A549 (cell line): ENCODE data around the gene FRRS1L. TPM values are rescaled to one million over a fixed set of nuclear protein-coding genes. Genes with fewer than 3 reads are reported as not detected.

ENCODE experiments used
- ATAC-seq, 2 experiments: fragments of 200-7000 bp in 1 of 2; fragments of >200 bp in 1 of 2; cut with Nextera tagmentation in 1 of 2; cut with Tn5 transposase in 1 of 2; 3 replicates each; pipeline versions ENCODE4 v1.8.0 to v1.9.1; 2018 to 2020; ENCODE audit warnings: mild to moderate bottlenecking in 1 of 2, moderate library complexity in 1 of 2
- CTCF ChIA-PET: fragments of 300-600 bp; sonication (Branson Sonifier 250); formaldehyde crosslinking; extraction: SDS; loops from one replicate; lab custom pipeline; 2021; ENCODE audit warnings: antibody characterized with exemption, inconsistent platforms; lab: Yijun Ruan, JAX
- POLR2A ChIA-PET: fragments of 350-600 bp; formaldehyde crosslinking; extraction: SDS; loops from one replicate; lab custom pipeline; 2021; ENCODE audit warnings: antibody characterized with exemption, inconsistent platforms; lab: Yijun Ruan, JAX
- DNase-seq, 2 experiments: peaks; one replicate each; pipeline versions ENCODE4 v3.0.0 to v3.0.0-alpha.2; 2011 to 2016; ENCODE audit warnings: low read depth in 1 of 2, low spot score in 1 of 2
- FAIRE-seq: peaks from 2 replicates; lab custom pipeline; 2011; peaks lifted over from hg19 to GRCh38; lab: Jason Lieb, UNC
- H3K27ac ChIP-seq, 2 experiments: fragments of >200 bp; sonication (Bioruptor Twin); formaldehyde crosslinking; 3 replicates each; pipeline ENCODE4 v1.5.1; 2016 to 2017
- H3K4me1 ChIP-seq: fragments of >200 bp; sonication (Bioruptor Twin); formaldehyde crosslinking; 3 replicates; pipeline ENCODE4 v1.6.1; 2016
- H3K4me2 ChIP-seq: fragments of >200 bp; sonication (Bioruptor Twin); formaldehyde crosslinking; 3 replicates; pipeline ENCODE4 v1.6.1; 2016
- H3K4me3 ChIP-seq: fragments of >200 bp; sonication (Bioruptor Twin); formaldehyde crosslinking; 3 replicates; pipeline ENCODE4 v1.5.1; 2016
- H3K9me3 ChIP-seq: fragments of >200 bp; sonication (Bioruptor Twin); formaldehyde crosslinking; 3 replicates; pipeline ENCODE4 v1.6.1; 2016
- BCL3 ChIP-seq: fragments of >200 bp; sonication (Bioruptor Twin); formaldehyde crosslinking; IDR thresholded peaks from 3 replicates; pipeline ENCODE4 v1.6.1; 2016
- BHLHE40 ChIP-seq: IDR thresholded peaks from 2 replicates; pipeline ENCODE4 v1.6.1; 2012; ENCODE audit warnings: low read depth, low read length, inconsistent platforms
- CTCF ChIP-seq: fragments of >200 bp; sonication (Bioruptor Twin); formaldehyde crosslinking; IDR thresholded peaks from 3 replicates; pipeline ENCODE4 v1.5.1; 2016
- EHF ChIP-seq: fragments of 250-450 bp; sonication (Bioruptor Pico); IDR thresholded peaks from 2 replicates; pipeline ENCODE4 v1.5.0; 2020; ENCODE audit warnings: mild to moderate bottlenecking
- EP300 ChIP-seq, 2 experiments: fragments of >200 bp; sonication (Bioruptor Twin); formaldehyde crosslinking; IDR thresholded peaks; 2 replicates in 1 of 2; 3 replicates in 1 of 2; pipeline ENCODE4 v1.6.1; 2016 to 2017
- HEYL ChIP-seq: fragments of 250-450 bp; sonication (Bioruptor Pico); IDR thresholded peaks from 2 replicates; pipeline ENCODE4 v1.8.0; 2021; ENCODE audit warnings: mild to moderate bottlenecking, moderate library complexity
- HOXB13 ChIP-seq: fragments of 250-450 bp; sonication (Bioruptor Pico); IDR thresholded peaks from 2 replicates; pipeline ENCODE4 v1.5.0; 2020; ENCODE audit warnings: low read depth, mild to moderate bottlenecking, moderate library complexity
- JUNB ChIP-seq: fragments of >200 bp; sonication (Bioruptor Twin); formaldehyde crosslinking; IDR thresholded peaks from 2 replicates; pipeline ENCODE4 v1.6.1; 2016
- POLR2A ChIP-seq: IDR thresholded peaks from 2 replicates; pipeline ENCODE4 v1.6.1; 2012; ENCODE audit warnings: mild to moderate bottlenecking, low read length
- RAD21 ChIP-seq, 2 experiments: fragments of >200 bp in 1 of 2; sonication (Bioruptor Twin) in 1 of 2; formaldehyde crosslinking in 1 of 2; IDR thresholded peaks in 1 of 2; conservative IDR thresholded peaks in 1 of 2; 2 replicates in 1 of 2; 3 replicates in 1 of 2; pipeline ENCODE4 v1.6.1; 2012 to 2018; ENCODE audit warnings: inconsistent platforms in 1 of 2
- REST ChIP-seq: fragments of 200-600 bp; sonication (generic); IDR thresholded peaks from 2 replicates; pipeline ENCODE4 v1.6.1; 2016; ENCODE audit warnings: antibody characterized with exemption, mild to moderate bottlenecking, moderate library complexity
- RNF2 ChIP-seq: fragments of 200-600 bp; sonication (generic); IDR thresholded peaks from 2 replicates; pipeline ENCODE4 v1.6.1; 2016; ENCODE audit warnings: low read depth, mild to moderate bottlenecking, antibody characterized with exemption, moderate library complexity, borderline replicate concordance
- SMC3 ChIP-seq: fragments of >200 bp; sonication (Bioruptor Twin); formaldehyde crosslinking; IDR thresholded peaks from 3 replicates; pipeline ENCODE4 v1.6.1; 2018; ENCODE audit warnings: inconsistent platforms
- TFCP2L1 ChIP-seq: fragments of 250-450 bp; sonication (Bioruptor Pico); IDR thresholded peaks from 2 replicates; pipeline ENCODE4 v1.5.0; 2021; ENCODE audit warnings: mild to moderate bottlenecking
- TP53 ChIP-seq: fragments of 250-450 bp; sonication (Bioruptor Pico); IDR thresholded peaks from 2 replicates; pipeline ENCODE4 v1.5.0; 2021; ENCODE audit warnings: mild to moderate bottlenecking, moderate library complexity
- USF2 ChIP-seq: fragments of 450-650 bp; IDR thresholded peaks from 2 replicates; pipeline ENCODE4 v1.6.1; 2014; ENCODE audit warnings: antibody characterized with exemption
- ZC3H11A ChIP-seq: fragments of 450-650 bp; IDR thresholded peaks from 2 replicates; pipeline ENCODE4 v1.6.1; 2014; ENCODE audit warnings: antibody characterized with exemption, mild to moderate bottlenecking
- ZNF302 ChIP-seq: fragments of 250-450 bp; sonication (Bioruptor Pico); IDR thresholded peaks from 2 replicates; pipeline ENCODE4 v1.9.0; 2021; ENCODE audit warnings: inconsistent platforms, mild to moderate bottlenecking, moderate library complexity
- WGBS: methylation state at CpG from one replicate; pipeline ENCODE4 v1.1.6; 2017; ENCODE audit errors: missing lambda C conversion rate; 5-methylcytosine and 5-hydroxymethylcytosine counted together
- polyA plus RNA-seq, 4 experiments: library from polyadenylated mRNA; depleted of rRNA in 3 of 4; stranded (reverse); fragments of >200 nt; fragmentation: RNase III in 1 of 4; extraction: RNeasy Plus Mini Kit Qiagen cat#74134 plus additional on column Dnase treatment in 1 of 4; gene quantifications; 2 replicates in 3 of 4; 3 replicates in 1 of 4; pipeline ENCODE4 v1.2.3, GENCODE V29; 2011 to 2017

The FRRS1L gene
- polyA plus RNA-seq, 2 of the 4 experiments (the other 2 are of a cell fraction) = 0.54 to 1.5 TPM

GRCh38 chr9:109193974-109194556 is 27.0 kb upstream of the FRRS1L start (continued):
- no peak for TF ChIP-seq REST
- no peak for TF ChIP-seq BCL3

GRCh38 chr9:109192732-109193361 is 25.8 kb upstream of the FRRS1L start:
- peak; percentile 73 to 91; a peak in 4 of 6 replicates for ATAC-seq
- Histone ChIP-seq H3K27ac (no peak overlapping the region), H3K4me1 (no peaks in the 10 kb centered on the region), H3K4me3 (no peak overlapping the region), H3K4me2 (no peak overlapping the region), H3K9me3 (no peaks in the 10 kb centered on the region)
- peak; percentile 64 to 75 for TF ChIP-seq RAD21 (conservative IDR thresholded peaks at IDR 0.05 in 1 of 2, IDR thresholded peaks at IDR 0.05 in 1 of 2)
- no peak for TF ChIP-seq BHLHE40
- peak; percentile 74 for TF ChIP-seq SMC3
- peak; percentile 49 for TF ChIP-seq CTCF
- POLR2A ChIA-PET = no interaction called here
- 32% methylated on average over 7 of the region's 7 CpGs for WGBS
- peak; percentile 22 to 48 for DNase-seq
- CTCF ChIA-PET = interaction anchor here (0.6 to 5.8 kb wide), 15 partner anchors 9 to 250 kb away, joined by 3 to 38 read pairs (median 4); partner anchors contain the start of gene EPB41L4B
- FAIRE-seq = no peak

DNA sequence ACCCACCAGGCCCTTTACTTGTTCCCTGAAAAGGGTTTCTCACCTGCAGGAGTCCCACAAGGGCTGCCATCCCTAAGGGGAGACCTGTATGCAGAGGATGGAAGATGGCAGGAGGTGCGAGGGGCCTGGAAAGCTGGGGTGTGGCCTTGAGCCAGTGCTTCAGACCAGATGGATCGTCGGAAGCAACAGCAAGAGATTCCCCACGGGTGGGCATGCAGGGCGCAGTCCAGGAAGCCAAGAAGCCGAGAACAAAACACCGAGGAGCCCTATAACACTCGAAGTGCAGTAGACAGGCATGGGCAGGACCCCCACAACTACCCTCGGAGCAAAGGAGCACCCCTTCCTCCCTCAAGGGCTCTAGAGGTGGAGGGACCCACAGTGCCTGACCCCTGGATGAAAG is 24.7 kb upstream of the FRRS1L start:
- ATAC-seq = no peak
- Histone ChIP-seq H3K4me3 (no peak overlapping the region), H3K27ac (no peak overlapping the region), H3K4me2 (no peak overlapping the region), H3K9me3 (no peaks in the 10 kb centered on the region), H3K4me1 (no peaks in the 10 kb centered on the region)
- FAIRE-seq = no peak
- ChIA-PET POLR2A (no interaction called here), CTCF (interaction anchor here (0.6 to 5.8 kb wide), 14 partner anchors 8 to 212 kb away, joined by 3 to 38 read pairs (median 4); no protein-coding TSS in a partner anchor)
- 58% methylated on average over 9 of the region's 9 CpGs for WGBS
- DNase-seq = no peak
- TF ChIP-seq HEYL (CRISPR knock-in tag) = no peak
- TF ChIP-seq USF2 = no peak
- TF ChIP-seq TFCP2L1 (CRISPR knock-in tag) = no peak
- no peak for TF ChIP-seq EP300 (IDR thresholded peaks at IDR 0.05)
- TF ChIP-seq TP53 = no peak
- no peak for TF ChIP-seq SMC3
- TF ChIP-seq HOXB13 = no peak
- no peak for TF ChIP-seq ZNF302 (CRISPR knock-in tag)
- no peak for TF ChIP-seq ZC3H11A
- no peak for TF ChIP-seq POLR2A
- TF ChIP-seq RNF2 = no peak
- no peak for TF ChIP-seq EHF (CRISPR knock-in tag)
- TF ChIP-seq JUNB = no peak
